GM12892 (cell line): Measurements from ENCODE around the gene COLEC12.

Experiments
- POLR2A ChIP-seq: IDR thresholded peaks from 2 replicates; pipeline ENCODE4 v1.6.1; 2011; ENCODE audit warnings: low read depth, low read length, control low read depth
- POLR2AphosphoS5 ChIP-seq: IDR thresholded peaks from 2 replicates; pipeline ENCODE4 v1.6.1; 2011; ENCODE audit warnings: low read depth, low read length, control low read depth
- TAF1 ChIP-seq: IDR thresholded peaks from 2 replicates; pipeline ENCODE4 v1.6.1; 2011; ENCODE audit warnings: low read depth, mild to moderate bottlenecking, control low read depth, low read length, borderline replicate concordance

DNA sequence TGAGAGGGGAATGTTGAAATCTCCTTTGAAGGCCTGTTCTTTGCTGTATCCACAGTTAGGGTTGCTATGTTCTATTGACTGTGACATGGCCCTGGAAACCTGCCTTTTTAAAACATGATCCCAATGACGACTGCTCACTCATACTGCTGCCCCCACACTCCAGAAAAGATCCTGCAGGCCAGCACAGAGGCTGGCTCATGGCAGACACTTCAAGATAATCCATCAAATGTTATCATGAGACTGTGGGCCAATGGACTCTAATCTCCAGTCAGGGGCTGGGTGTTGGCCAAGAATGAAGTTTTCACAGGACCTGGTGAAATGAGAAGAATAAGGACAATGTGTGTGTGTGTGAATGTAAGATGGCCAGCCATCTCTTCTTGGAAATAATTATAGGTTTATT lies 173.7 kb downstream of the COLEC12 start:
- no peak for TF ChIP-seq POLR2AphosphoS5
- no peak for TF ChIP-seq POLR2A
- no peak for TF ChIP-seq TAF1
